ENCODE data around the gene SDHAF1.

Gene SDHAF1, protein sequence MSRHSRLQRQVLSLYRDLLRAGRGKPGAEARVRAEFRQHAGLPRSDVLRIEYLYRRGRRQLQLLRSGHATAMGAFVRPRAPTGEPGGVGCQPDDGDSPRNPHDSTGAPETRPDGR

GRCh38 chr19:35995048-35995993 is at the start of gene SDHAF1:
Gene SDHAF1 (plus strand): TSS chr19:35995188. CDS start chr19:35995275, 87 bp downstream.
- Histone ChIP-seq H3K9ac (ENCODE audit: low read length) (peak within 1 kb of the TSS; percentile 85), H3K4me1 (ENCODE audit: insufficient read depth, low read length, severe bottlenecking) (peaks cover 17% of the 10 kb centered on the region), H3K27me3 (ENCODE audit: insufficient read depth, low read length) (no peaks in the 10 kb centered on the region), H3K36me3 (ENCODE audit: insufficient read depth, low read length) (peaks cover 8% of the 10 kb centered on the region; the same call in 1 of the 2 replicates), H3K9me2 (ENCODE audit: low read depth, low read length) (no peaks in the 10 kb centered on the region), H3K27ac (ENCODE audit: low read depth, low read length, poor library complexity, severe bottlenecking) (peak within 1 kb of the TSS; percentile 20), H2AFZ (ENCODE audit: low read length) (no peak within 1 kb of the TSS), H3K4me3 (ENCODE audit: low read depth, low read length, poor library complexity, severe bottlenecking) (peak within 1 kb of the TSS; percentile 88), H3K9me3 (ENCODE audit: low read length) (no peaks in the 10 kb centered on the region), H3K79me2 (ENCODE audit: insufficient read depth, low read length) (peaks cover 18% of the 10 kb centered on the region), H3K4me2 (ENCODE audit: low read length) (peak within 1 kb of the TSS; percentile 95), H3F3A (ENCODE audit: insufficient read depth, low read length) (no peaks in the 10 kb centered on the region; the same call in 1 of the 2 replicates), H4K20me1 (ENCODE audit: insufficient read depth, low read length) (no peaks in the 10 kb centered on the region)
- no peak for TF ChIP-seq EZH2 (IDR thresholded peaks at IDR 0.05; ENCODE audit: borderline replicate concordance, low read length)
- TF ChIP-seq CTCF (IDR thresholded peaks at IDR 0.05; ENCODE audit: low read length) = no peak

DNA sequence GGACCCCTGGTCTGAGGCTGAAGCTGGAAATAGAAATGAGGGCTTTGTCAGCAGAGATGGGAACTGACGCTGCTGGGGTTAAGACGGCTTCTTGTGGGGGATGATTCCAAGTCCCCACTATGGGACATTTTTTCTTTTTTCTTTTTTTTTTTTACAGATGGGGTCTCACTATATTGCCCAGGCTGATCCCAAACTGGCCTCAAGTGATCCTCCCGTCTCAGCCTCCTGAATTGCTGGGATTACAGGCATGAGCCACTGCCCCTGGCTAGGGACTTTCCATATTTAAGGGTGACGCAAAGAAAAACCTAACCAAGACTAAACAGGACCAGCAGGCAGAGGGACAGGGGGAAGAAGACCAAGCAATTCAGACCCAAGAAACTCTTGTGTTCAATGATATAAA is 48.8 kb upstream of the SDHAF1 start:
- H3K4me3 ChIP-seq (ENCODE audit: low read depth, low read length, poor library complexity, severe bottlenecking) = no peak overlapping the region
- no peaks in the 10 kb centered on the region for H3K27me3 ChIP-seq (ENCODE audit: insufficient read depth, low read length)
- no peaks in the 10 kb centered on the region for H3K9me2 ChIP-seq (ENCODE audit: low read depth, low read length)
- no peaks in the 10 kb centered on the region for H3K79me2 ChIP-seq (ENCODE audit: insufficient read depth, low read length)
- no peak overlapping the region for H3K27ac ChIP-seq (ENCODE audit: low read depth, low read length, poor library complexity, severe bottlenecking)
- H3F3A ChIP-seq (ENCODE audit: insufficient read depth, low read length) = no peaks in the 10 kb centered on the region
- no peak overlapping the region for H3K9ac ChIP-seq (ENCODE audit: low read length)
- H3K4me2 ChIP-seq (ENCODE audit: low read length) = no peak overlapping the region
- H4K20me1 ChIP-seq (ENCODE audit: insufficient read depth, low read length) = no peaks in the 10 kb centered on the region
- TF ChIP-seq EZH2 (IDR thresholded peaks at IDR 0.05; ENCODE audit: borderline replicate concordance, low read length) (no peak), CTCF (IDR thresholded peaks at IDR 0.05; ENCODE audit: low read length) (no peak)
- no peaks in the 10 kb centered on the region for H3K4me1 ChIP-seq (ENCODE audit: insufficient read depth, low read length, severe bottlenecking)
- no peaks in the 10 kb centered on the region for H3K36me3 ChIP-seq (ENCODE audit: insufficient read depth, low read length)
- H2AFZ ChIP-seq (ENCODE audit: low read length) = no peak overlapping the region
- H3K9me3 ChIP-seq (ENCODE audit: low read length) = no peaks in the 10 kb centered on the region

- TF ChIP-seq EZH2 (IDR thresholded peaks at IDR 0.05; ENCODE audit: borderline replicate concordance, low read length) (no peak), CTCF (IDR thresholded peaks at IDR 0.05; ENCODE audit: low read length) (no peak)
- no peak overlapping the region for H2AFZ ChIP-seq (ENCODE audit: low read length)
- H3F3A ChIP-seq (ENCODE audit: insufficient read depth, low read length) = no peaks in the 10 kb centered on the region
- H3K9me3 ChIP-seq (ENCODE audit: low read length) = no peaks in the 10 kb centered on the region
- no peak overlapping the region for H3K27ac ChIP-seq (ENCODE audit: low read depth, low read length, poor library complexity, severe bottlenecking)
- no peak overlapping the region for H3K4me3 ChIP-seq (ENCODE audit: low read depth, low read length, poor library complexity, severe bottlenecking)
- no peaks in the 10 kb centered on the region for H3K79me2 ChIP-seq (ENCODE audit: insufficient read depth, low read length)
- H3K9ac ChIP-seq (ENCODE audit: low read length) = no peak overlapping the region
- no peaks in the 10 kb centered on the region for H4K20me1 ChIP-seq (ENCODE audit: insufficient read depth, low read length)
- no peaks in the 10 kb centered on the region for H3K9me2 ChIP-seq (ENCODE audit: low read depth, low read length)
- no peaks in the 10 kb centered on the region for H3K4me1 ChIP-seq (ENCODE audit: insufficient read depth, low read length, severe bottlenecking)
- no peak overlapping the region for H3K4me2 ChIP-seq (ENCODE audit: low read length)
- H3K27me3 ChIP-seq (ENCODE audit: insufficient read depth, low read length) = no peaks in the 10 kb centered on the region
- no peaks in the 10 kb centered on the region for H3K36me3 ChIP-seq (ENCODE audit: insufficient read depth, low read length)
These were observed 45.9 kb upstream of the SDHAF1 start for GRCh38 chr19:35949131-35949530.
